Endothelial cell of umbilical vein (primary cell): Measurements from ENCODE around the gene ITPR2.

Experiments used
- CTCF ChIP-seq, 2 donors: IDR thresholded peaks; 1 replicate in 1 of 2; 2 replicates in 1 of 2; pipeline ENCODE4 v1.5.1; 2011; ENCODE audit warnings: low read length in 2 of 2, mild to moderate bottlenecking in 2 of 2, moderate library complexity in 2 of 2, control low read depth in 1 of 2, inconsistent platforms in 1 of 2, low read depth in 1 of 2; ENCODE audit not compliant: insufficient read depth in 1 of 2; ENCODE audit errors: extremely low read depth in 1 of 2
- POLR2A ChIP-seq: IDR thresholded peaks from 2 replicates; pipeline ENCODE4 v1.6.1; 2012; ENCODE audit warnings: low read depth, mild to moderate bottlenecking, control low read depth, low read length

- no peak for TF ChIP-seq POLR2A
- no peak for TF ChIP-seq CTCF (IDR thresholded peaks at IDR 0.05; ENCODE audit: extremely low read depth in 1 of 2, insufficient read depth in 1 of 2, low read depth in 1 of 2, low read length in 2 of 2)
These were observed 72.2 kb downstream of the ITPR2 start for GRCh38 chr12:26760657-26761293.
